HFFc6 (cell line): ENCODE measurements around the gene C6orf136. TPM values are rescaled to one million over a fixed set of nuclear protein-coding genes. Genes with fewer than 3 reads are reported as not detected.

Experiments used
- DNase-seq: peaks from one replicate; pipeline ENCODE4 v3.0.0-alpha.2; 2018
- H3K27ac Mint-ChIP-seq: 2 replicates; pipeline ENCODE4 v1.8.0; 2020; ENCODE audit warnings: mild to moderate bottlenecking, mixed read lengths
- H3K27me3 Mint-ChIP-seq: 2 replicates; pipeline ENCODE4 v1.8.0; 2021; ENCODE audit warnings: mild to moderate bottlenecking, moderate library complexity, mixed read lengths; ENCODE audit not compliant: insufficient read depth
- H3K36me3 Mint-ChIP-seq: 2 replicates; pipeline ENCODE4 v1.8.0; 2021; ENCODE audit warnings: low read depth, mixed read lengths
- H3K4me1 Mint-ChIP-seq: 2 replicates; pipeline ENCODE4 v1.8.0; 2020; ENCODE audit warnings: low read depth, mixed read lengths
- H3K4me3 Mint-ChIP-seq: 2 replicates; pipeline ENCODE4 v1.8.0; 2020; ENCODE audit warnings: mild to moderate bottlenecking, moderate library complexity, mixed read lengths
- H3K9me3 Mint-ChIP-seq: 2 replicates; pipeline ENCODE4 v1.8.0; 2020; ENCODE audit warnings: mild to moderate bottlenecking, mixed read lengths
- total RNA-seq, 6 experiments: library from RNA; stranded (reverse); fragmentation: NEBNext Ultra II Directional; extraction: Animal tissue kit (Norgen Biotek cat#: 25700); gene quantifications; 2 replicates in 1 of 6; 3 replicates in 5 of 6; pipeline ENCODE4 v1.2.3, GENCODE V29; 2021
- TF ChIP-seq, protein P1 (sequence below): fragments of 200-600 bp; sonication (generic); IDR thresholded peaks from 2 replicates; pipeline ENCODE4 v1.5.0; 2021; ENCODE audit warnings: antibody characterized with exemption, mild to moderate bottlenecking

Gene C6orf136
- total RNA-seq, 6 experiments from 2014 or later, result 12.0 to 19.2 (median 16.4) TPM

DNA sequence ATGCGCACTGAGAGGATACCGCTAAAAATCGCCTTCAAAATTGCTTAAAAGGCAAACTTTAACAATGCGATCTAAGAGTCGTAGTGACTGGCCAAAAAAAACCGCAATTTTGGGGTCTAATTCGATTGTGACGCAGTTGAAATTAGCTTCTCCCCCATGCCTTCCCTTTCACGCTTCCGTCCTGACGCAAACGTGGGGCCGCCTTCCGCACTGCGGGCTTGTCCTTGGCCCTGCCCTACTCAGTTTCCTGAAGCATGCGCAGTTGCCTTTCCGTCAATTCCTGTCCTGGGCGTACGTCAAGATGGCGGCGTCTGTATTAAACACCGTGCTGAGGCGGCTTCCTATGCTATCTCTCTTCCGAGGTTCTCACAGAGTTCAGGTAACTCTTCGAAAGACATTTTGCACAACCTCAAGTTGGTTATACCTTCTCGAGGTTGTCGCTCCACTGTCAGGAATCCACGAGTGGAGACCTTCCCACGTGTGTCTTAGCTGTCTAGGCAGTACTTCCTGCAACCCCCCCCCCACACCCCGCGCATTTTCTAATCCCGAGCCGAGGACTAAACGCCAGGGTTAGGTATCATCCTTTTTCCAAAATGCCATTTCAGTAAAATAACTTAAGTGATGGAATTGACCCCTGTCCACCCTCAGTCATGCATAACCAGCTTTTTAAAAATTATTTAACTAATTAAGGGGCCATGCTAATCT lies 29.2 kb upstream of the C6orf136 start, which contains the start of gene MRPS18B:
TSS of gene MRPS18B (plus strand) at position 276 of the 705 bp plus-strand sequence. CDS start at position 302, 26 bp downstream.
- TF ChIP-seq, protein P1, sequence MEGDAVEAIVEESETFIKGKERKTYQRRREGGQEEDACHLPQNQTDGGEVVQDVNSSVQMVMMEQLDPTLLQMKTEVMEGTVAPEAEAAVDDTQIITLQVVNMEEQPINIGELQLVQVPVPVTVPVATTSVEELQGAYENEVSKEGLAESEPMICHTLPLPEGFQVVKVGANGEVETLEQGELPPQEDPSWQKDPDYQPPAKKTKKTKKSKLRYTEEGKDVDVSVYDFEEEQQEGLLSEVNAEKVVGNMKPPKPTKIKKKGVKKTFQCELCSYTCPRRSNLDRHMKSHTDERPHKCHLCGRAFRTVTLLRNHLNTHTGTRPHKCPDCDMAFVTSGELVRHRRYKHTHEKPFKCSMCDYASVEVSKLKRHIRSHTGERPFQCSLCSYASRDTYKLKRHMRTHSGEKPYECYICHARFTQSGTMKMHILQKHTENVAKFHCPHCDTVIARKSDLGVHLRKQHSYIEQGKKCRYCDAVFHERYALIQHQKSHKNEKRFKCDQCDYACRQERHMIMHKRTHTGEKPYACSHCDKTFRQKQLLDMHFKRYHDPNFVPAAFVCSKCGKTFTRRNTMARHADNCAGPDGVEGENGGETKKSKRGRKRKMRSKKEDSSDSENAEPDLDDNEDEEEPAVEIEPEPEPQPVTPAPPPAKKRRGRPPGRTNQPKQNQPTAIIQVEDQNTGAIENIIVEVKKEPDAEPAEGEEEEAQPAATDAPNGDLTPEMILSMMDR, result no peak
- Mint-ChIP-seq H3K27ac (peak within 1 kb of the TSS; percentile 99), H3K9me3 (peaks cover 17% of the 10 kb centered on the region), H3K4me1 (peaks cover 57% of the 10 kb centered on the region), H3K4me3 (peak within 1 kb of the TSS; percentile 97), H3K36me3 (peaks cover 50% of the 10 kb centered on the region), H3K27me3 (peaks cover 32% of the 10 kb centered on the region)
- DNase-seq, result peak; percentile 98

DNA sequence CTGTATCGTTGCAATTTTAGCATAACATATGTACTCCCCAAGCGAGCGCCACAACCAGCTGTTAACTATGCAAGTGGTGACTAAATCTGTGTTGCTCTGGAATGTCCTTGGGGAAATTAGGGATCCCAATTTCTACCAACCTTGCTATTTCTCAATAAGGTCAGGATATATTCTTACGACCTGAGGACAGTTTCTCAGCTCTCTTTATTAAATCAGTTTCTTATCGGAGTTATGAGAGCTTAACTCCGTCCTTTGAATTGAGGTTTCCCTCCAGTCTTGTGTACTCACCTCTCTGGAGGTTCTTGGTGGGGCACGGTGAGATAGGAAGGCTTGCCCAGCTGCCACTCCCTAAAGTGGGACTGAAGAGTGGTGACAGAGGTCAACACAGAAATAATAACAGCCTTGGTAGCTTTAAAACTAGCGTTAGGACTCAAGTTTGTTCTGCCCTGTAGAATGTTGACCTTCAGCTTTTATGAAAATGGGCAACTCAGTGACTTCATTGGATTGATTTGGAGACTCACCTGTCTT lies 28.6 kb upstream of the C6orf136 start:
- peaks cover 17% of the 10 kb centered on the region for H3K9me3 Mint-ChIP-seq
- TF ChIP-seq, protein P1, result no peak
- peak overlapping the region; percentile 97 for H3K4me3 Mint-ChIP-seq
- peaks cover 32% of the 10 kb centered on the region for H3K27me3 Mint-ChIP-seq
- no peak for DNase-seq
- peaks cover 51% of the 10 kb centered on the region for H3K4me1 Mint-ChIP-seq
- H3K27ac Mint-ChIP-seq, result peak overlapping the region; percentile 99
- peaks cover 50% of the 10 kb centered on the region for H3K36me3 Mint-ChIP-seq

DNA sequence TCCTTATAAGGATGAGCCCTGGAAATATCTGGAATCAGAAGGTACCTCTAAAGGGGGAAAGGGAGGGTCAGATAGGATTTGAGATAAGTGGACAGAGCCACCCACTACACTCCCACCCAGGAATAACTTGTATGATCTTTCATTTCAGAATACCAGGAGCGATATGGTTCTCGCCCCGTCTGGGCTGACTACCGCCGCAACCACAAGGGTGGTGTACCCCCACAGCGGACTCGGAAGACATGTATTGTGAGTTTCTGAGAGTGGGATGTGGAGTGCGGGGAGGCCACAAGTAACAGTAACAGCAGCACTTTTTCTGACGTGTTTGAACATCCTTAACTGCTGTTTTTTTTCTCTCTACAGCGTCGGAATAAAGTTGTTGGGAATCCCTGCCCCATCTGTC lies 27.4 kb upstream of the C6orf136 start:
- TF ChIP-seq, protein P1, result no peak
- H3K4me1 Mint-ChIP-seq, result peaks cover 39% of the 10 kb centered on the region
- peak overlapping the region; percentile 97 for H3K4me3 Mint-ChIP-seq

DNA sequence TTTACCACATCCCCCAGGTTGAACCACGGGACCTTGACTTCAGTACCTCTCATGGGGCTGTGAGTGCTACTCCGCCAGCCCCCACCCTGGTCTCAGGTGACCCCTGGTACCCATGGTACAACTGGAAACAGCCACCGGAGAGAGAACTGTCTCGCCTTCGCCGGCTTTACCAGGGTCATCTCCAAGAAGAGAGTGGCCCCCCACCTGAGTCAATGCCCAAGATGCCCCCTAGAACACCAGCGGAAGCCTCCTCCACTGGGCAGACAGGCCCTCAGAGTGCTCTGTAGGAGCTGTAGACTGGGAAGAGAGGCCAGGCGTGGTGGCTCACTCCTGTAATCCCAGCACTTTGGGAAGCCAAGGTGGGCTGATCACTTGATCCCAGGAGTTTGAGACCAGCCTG lies 21.4 kb upstream of the C6orf136 start:
- Mint-ChIP-seq H3K27me3 (no peaks in the 10 kb centered on the region), H3K4me3 (no peak overlapping the region), H3K36me3 (peaks cover 21% of the 10 kb centered on the region), H3K4me1 (peaks cover 19% of the 10 kb centered on the region), H3K9me3 (no peaks in the 10 kb centered on the region), H3K27ac (no peak overlapping the region)
- TF ChIP-seq, protein P1, result no peak
- no peak for DNase-seq

More for the DNA sequence above, 27.4 kb upstream of the C6orf136 start:
- Mint-ChIP-seq H3K27me3 (peaks cover 28% of the 10 kb centered on the region), H3K36me3 (peaks cover 41% of the 10 kb centered on the region), H3K27ac (peak overlapping the region; percentile 40; the same call in 1 of the 2 replicates), H3K9me3 (peaks cover 17% of the 10 kb centered on the region)
- no peak for DNase-seq

DNA sequence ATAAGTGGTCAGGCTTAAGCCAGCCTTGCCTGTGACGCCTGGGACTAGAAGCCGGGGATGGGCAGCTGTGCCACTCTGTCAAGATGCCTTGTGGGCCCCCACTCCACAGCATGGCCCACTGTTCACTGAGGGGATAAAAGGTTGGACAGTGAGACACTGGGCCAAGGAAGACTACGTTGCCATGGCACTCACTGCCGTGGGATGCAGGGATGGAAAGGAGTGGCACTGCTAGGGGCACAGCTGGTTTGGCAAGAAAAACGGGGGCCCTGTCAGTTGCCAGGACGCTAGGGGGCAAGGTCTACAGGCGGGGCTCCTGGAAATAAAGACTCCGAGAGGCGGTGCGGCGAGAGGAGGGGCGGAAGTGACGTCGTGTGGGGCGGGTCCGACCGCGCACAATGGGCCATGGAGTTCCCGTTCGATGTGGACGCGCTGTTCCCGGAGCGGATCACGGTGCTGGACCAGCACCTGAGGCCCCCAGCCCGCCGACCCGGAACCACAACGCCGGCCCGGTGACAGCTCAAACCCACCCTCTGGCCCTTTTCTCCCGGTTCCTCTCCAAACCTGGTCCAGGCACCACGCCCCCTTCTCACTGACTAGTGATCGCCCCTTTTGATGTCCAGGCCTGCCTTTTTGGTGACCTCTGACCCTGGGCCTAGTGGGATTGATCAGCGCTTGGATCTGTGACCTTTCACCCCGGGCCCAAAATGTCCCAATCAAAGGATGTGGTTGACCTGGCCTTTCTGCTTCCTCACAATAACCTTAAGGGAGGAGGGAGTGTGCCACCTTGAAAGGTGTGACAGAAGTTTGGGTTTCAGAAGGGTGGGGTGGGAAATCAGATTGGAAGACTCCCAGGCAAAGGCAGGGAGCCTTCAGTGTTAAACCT lies 20.2 kb upstream of the C6orf136 start, which contains the start of gene ATAT1:
TSS of gene ATAT1 (plus strand) at position 391 of the 883 bp plus-strand sequence.
- Mint-ChIP-seq H3K27me3 (no peaks in the 10 kb centered on the region), H3K4me3 (peak within 1 kb of the TSS; percentile 88), H3K27ac (peak within 1 kb of the TSS; percentile 89), H3K4me1 (peaks cover 23% of the 10 kb centered on the region), H3K36me3 (peaks cover 29% of the 10 kb centered on the region), H3K9me3 (no peaks in the 10 kb centered on the region)
- TF ChIP-seq, protein P1, result peak; percentile 66
- peak; percentile 72 for DNase-seq
